GM12878 (cell line): Measurements from ENCODE around the gene GABRB1.

Experiments used
- ATF2 ChIP-seq: IDR thresholded peaks from 2 replicates; pipeline ENCODE4 v1.6.1; 2012; ENCODE audit warnings: low read length, inconsistent platforms
- BACH1 ChIP-seq: fragments of 450-650 bp; IDR thresholded peaks from 2 replicates; pipeline ENCODE4 v1.6.1; 2017; ENCODE audit warnings: mild to moderate bottlenecking, borderline replicate concordance
- CEBPZ ChIP-seq: fragments of 150-350 bp; IDR thresholded peaks from 2 replicates; pipeline ENCODE4 v1.6.1; 2016; ENCODE audit warnings: low read depth, low read length
- CHD1 ChIP-seq: IDR thresholded peaks from 2 replicates; pipeline ENCODE4 v1.6.1; 2012; ENCODE audit warnings: low read depth, low read length, improper control_type of control experiment
- CTCF ChIP-seq, 3 experiments: IDR thresholded peaks in 2 of 3; conservative IDR thresholded peaks in 1 of 3; 2 replicates each; pipeline ENCODE4 v1.5.1; 2011; ENCODE audit warnings: low read depth in 3 of 3, low read length in 3 of 3, mild to moderate bottlenecking in 3 of 3, control low read depth in 2 of 3, moderate library complexity in 2 of 3, inconsistent platforms in 1 of 3, mixed read lengths in 1 of 3; ENCODE audit not compliant: control insufficient read depth in 2 of 3, insufficient read depth in 1 of 3; ENCODE audit errors: extremely low read depth in 1 of 3
- EZH2 ChIP-seq: IDR thresholded peaks from 2 replicates; pipeline ENCODE4 v1.6.1; 2012; ENCODE audit warnings: low read depth, mild to moderate bottlenecking, control low read depth, inconsistent platforms, low read length, borderline replicate concordance; ENCODE audit not compliant: control insufficient read depth
- FOXM1 ChIP-seq: IDR thresholded peaks from 2 replicates; pipeline ENCODE4 v1.6.1; 2012; ENCODE audit warnings: low read depth, mild to moderate bottlenecking, inconsistent platforms, low read length, moderate library complexity
- HCFC1 ChIP-seq: fragments of 150-350 bp; IDR thresholded peaks from 2 replicates; pipeline ENCODE4 v1.6.1; 2014; ENCODE audit warnings: low read length
- PML ChIP-seq: IDR thresholded peaks from 2 replicates; pipeline ENCODE4 v1.6.1; 2012; ENCODE audit warnings: low read length, inconsistent platforms
- POLR2AphosphoS5 ChIP-seq: IDR thresholded peaks from 2 replicates; pipeline ENCODE4 v1.6.1; 2011; ENCODE audit warnings: mild to moderate bottlenecking, low read length, inconsistent platforms
- RAD21 ChIP-seq: IDR thresholded peaks from 2 replicates; pipeline ENCODE4 v1.6.1; 2011; ENCODE audit warnings: mild to moderate bottlenecking, low read depth, low read length, moderate library complexity; ENCODE audit not compliant: insufficient read depth
- RUNX3 ChIP-seq: IDR thresholded peaks from 2 replicates; pipeline ENCODE4 v1.6.1; 2012; ENCODE audit warnings: low read length, inconsistent platforms
- ZBTB40 ChIP-seq: fragments of 450-650 bp; IDR thresholded peaks from 2 replicates; pipeline ENCODE4 v1.6.1; 2016; ENCODE audit warnings: mild to moderate bottlenecking, moderate library complexity, borderline replicate concordance

- TF ChIP-seq CTCF (IDR thresholded peaks at IDR 0.05 in 2 of 3, conservative IDR thresholded peaks at IDR 0.05 in 1 of 3; ENCODE audit: control insufficient read depth in 2 of 3, extremely low read depth in 1 of 3, insufficient read depth in 1 of 3, low read depth in 3 of 3, low read length in 3 of 3) (no peak), ATF2 (no peak), RAD21 (no peak), BACH1 (no peak), ZBTB40 (no peak), RUNX3 (no peak), CEBPZ (no peak), HCFC1 (no peak), CHD1 (no peak), PML (no peak), EZH2 (no peak), FOXM1 (no peak), POLR2AphosphoS5 (no peak)
These were observed 179.5 kb downstream of the GABRB1 start for GRCh38 chr4:47210828-47211227.
